GM21737 (cell line): ENCODE measurements around the gene OLFML1.
"Not testable (repeated sequence)": the region's sequence is repeated elsewhere in the genome, so short reads cannot be mapped to it uniquely, and the experiment has no call there.

ENCODE experiments used
- ATAC-seq: cut with Tn5 transposase; IDR thresholded peaks from one replicate; pipeline ENCODE4 v1.9.1; 2021; ENCODE audit warnings: mild to moderate bottlenecking, moderate library complexity; ENCODE audit not compliant: unreplicated experiment

OLFML1 gene

GRCh38 chr11:7509966-7510365, 24.7 kb downstream of the OLFML1 start:
- ATAC-seq, result no peak

- no peak for ATAC-seq
Observed at GRCh38 chr11:7511401-7511800, 26.1 kb downstream of the OLFML1 start.

GRCh38 chr11:7512525-7513233, 27.4 kb downstream of the OLFML1 start:
- peak; percentile 57 for ATAC-seq

- ATAC-seq, result peak; percentile 67
Observed at GRCh38 chr11:7513234-7514098, 28.2 kb downstream of the OLFML1 start, which contains the start of gene PPFIBP2. Gene PPFIBP2, plus strand, starts transcription at chr11:7513999. Its CDS starts 35,477 bp downstream, at chr11:7549476.

- no peak for ATAC-seq
Observed at GRCh38 chr11:7514099-7514591, 28.8 kb downstream of the OLFML1 start.

GRCh38 chr11:7515447-7515886, 30.2 kb downstream of the OLFML1 start:
- ATAC-seq, result no peak

- no peak for ATAC-seq
Observed at GRCh38 chr11:7516475-7516874, 31.2 kb downstream of the OLFML1 start.

- ATAC-seq, result not testable (repeated sequence)
Observed at GRCh38 chr11:7517743-7518142, 32.4 kb downstream of the OLFML1 start.

- no peak for ATAC-seq
Observed at GRCh38 chr11:7518811-7519562, 33.7 kb downstream of the OLFML1 start.

- ATAC-seq, result peak; percentile 51
Observed at GRCh38 chr11:7520011-7520942, 35.0 kb downstream of the OLFML1 start.

- peak; percentile 67 for ATAC-seq
Observed at GRCh38 chr11:7520981-7521487, 35.7 kb downstream of the OLFML1 start.

- ATAC-seq, result no peak
Observed at GRCh38 chr11:7522121-7522520, 36.8 kb downstream of the OLFML1 start.

- no peak for ATAC-seq
Observed at GRCh38 chr11:7522546-7522945, 37.2 kb downstream of the OLFML1 start.

- no peak for ATAC-seq
Observed at GRCh38 chr11:7523416-7524210, 38.3 kb downstream of the OLFML1 start.

GRCh38 chr11:7524462-7525235, 39.3 kb downstream of the OLFML1 start:
- no peak for ATAC-seq

- ATAC-seq, result no peak
Observed at GRCh38 chr11:7525424-7525823, 40.1 kb downstream of the OLFML1 start.

GRCh38 chr11:7527029-7527428, 41.7 kb downstream of the OLFML1 start:
- ATAC-seq, result no peak

GRCh38 chr11:7528514-7529049, 43.3 kb downstream of the OLFML1 start:
- no peak for ATAC-seq
